Stimulated activated CD8-positive, alpha-beta memory T cell treated with anti-CD3 and anti-CD28 coated beads, Interleukin-4, amount 100 ng/mL, for 1 hour (primary cell): Measurements from ENCODE around the gene SERPINI1.

Experiments used
- DNase-seq, 2 donors: peaks; one replicate each; pipeline ENCODE4 v3.0.0-alpha.2; 2020; ENCODE audit warnings: low read depth in 2 of 2, low spot score in 1 of 2

The SERPINI1 gene

DNA sequence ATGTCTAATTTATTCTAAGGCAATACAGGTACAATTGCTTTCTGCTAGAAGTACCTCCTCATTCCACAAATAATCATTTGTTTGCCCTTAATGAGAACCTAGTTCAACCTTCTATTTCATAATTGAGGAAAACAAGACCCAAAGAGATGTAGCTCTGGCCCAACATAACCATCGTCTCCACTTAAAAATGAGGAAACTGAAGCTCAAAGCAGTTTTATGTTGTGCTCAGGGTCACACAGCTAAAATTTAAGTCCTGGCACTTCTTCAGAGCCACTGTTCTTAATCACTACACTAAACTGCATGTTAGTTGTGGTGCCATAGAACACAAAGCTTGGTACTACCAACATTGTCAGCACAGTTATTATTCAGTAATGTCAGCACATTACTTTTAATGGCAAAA lies 108.0 kb downstream of the SERPINI1 start:
- no peak for DNase-seq

DNA sequence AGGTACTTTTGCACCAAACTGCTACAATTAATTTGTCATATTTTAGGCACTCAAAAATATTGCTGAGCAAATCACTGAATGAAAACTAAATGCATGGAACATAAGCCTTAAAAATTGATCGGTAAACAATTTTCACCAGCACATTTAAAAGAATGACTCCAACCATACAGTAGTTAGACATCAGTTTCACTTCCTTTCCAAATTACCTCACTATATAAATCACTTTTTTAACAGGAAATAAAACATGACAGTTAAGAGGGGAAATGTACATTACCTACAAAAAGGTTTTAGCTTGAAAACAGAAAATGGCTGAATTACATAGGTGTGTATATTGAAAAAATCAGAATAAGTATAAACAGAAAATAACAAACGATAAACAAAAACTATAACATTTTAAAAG lies 108.4 kb downstream of the SERPINI1 start:
- DNase-seq: no peak

DNA sequence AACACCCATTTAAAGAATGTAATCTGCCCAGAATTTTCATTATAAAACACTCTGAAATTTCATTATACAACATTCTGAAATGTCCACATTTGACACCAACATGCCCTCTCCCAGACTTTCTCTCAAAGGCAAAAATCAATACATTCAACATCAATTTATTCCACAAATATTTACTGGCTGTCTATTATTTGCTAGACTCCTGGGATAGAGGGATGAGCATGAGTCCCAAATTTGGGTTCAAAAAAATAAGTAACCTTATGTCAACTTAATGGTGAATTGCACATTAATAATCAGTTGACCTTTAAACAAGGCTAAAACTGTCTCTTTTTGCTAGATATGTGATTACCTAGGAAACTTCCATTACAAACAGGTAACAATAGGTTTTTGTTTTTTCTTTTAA lies 109.0 kb downstream of the SERPINI1 start:
- no peak for DNase-seq

DNA sequence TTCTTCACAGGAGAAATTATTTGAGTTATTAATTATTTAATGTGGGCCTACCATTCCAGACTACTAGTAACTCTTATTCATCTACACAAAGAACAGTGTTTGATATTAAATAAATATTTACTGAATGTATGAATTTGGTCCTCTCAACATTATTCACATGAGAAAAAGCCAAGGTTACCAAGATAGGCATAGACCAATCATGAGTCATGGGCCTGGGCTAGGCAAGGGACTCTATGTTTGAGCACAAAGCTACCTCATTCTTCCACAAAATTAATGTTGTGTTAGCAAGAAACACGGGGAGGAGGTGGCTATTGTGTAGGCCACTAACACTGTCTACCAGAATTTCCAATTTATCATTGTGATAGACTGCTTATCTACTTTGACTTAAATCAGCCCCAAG lies 115.7 kb downstream of the SERPINI1 start:
- no peak for DNase-seq

DNA sequence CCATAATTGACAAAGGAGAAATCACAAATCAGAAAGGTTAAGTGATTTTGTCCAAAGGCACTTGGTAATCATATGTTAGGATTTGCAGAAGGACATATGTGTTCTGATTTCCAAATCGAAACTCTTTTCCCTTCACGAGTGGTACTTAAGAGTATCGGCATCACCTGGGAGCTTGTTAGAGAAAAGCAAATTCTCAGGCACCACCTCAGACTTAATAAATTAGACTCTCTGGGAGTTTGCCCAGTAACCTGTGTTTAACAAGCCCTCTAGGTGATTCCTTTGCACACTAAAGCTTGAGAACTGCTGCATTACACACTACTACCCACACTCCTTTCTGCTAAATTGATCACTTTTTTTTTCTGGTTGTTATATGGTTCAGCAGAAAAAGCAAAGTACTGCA lies 116.2 kb downstream of the SERPINI1 start:
- DNase-seq: no peak

DNA sequence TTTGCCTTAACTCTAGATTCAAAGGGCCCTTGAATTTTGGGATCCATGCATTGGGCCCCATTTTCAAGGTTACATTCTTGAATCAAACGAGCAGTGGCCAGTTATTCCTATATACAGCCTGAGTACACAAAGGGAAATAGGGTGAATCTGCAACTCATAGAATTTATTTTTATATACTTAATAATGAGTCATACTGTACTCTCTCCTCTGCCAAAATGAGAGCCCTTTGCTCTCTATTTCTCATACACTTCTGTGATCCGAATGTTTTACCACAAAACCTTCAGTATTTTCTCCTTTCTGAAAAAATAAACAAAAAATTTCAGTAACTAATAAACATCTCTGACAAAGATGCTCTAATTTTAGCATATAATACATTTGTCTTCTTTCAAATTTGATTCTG lies 116.7 kb downstream of the SERPINI1 start:
- DNase-seq: no peak

DNA sequence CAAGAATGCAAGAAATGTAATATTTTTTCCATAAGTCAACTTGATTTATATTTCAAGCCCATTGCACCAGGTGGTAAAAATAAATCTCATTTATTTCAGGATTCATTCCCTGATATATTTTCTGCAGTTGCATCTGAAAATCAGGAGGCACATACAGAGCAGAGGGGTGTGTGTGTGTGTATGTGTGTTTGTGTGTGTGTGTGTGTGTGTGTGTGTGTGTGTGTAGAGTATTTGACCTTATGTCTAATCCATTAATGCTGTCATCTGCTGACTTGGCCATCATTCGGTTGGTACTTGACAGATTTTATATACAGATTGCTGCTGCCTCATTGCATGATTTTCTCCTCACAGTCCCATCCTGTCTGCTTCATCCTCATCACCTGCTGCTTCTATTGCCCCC lies 118.5 kb downstream of the SERPINI1 start:
- no peak for DNase-seq

DNA sequence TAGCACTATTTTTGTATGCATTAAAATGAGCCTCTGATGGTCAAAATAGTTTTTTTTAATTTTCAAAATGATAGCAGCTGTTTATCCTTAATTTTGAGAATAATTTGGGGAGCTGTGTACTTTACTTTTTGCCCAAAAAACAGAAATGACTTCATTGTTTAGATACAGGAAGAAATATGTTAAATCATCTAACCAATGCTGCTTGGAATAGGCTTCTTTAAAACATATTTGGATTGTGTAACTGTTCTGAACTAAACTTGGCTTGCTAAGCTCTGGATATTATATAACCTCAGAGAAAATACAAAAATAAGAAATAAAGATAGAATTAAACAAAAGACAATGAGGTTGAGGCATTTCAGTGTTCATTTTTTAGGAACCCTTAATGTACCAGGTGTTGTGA lies 119.3 kb downstream of the SERPINI1 start:
- no peak for DNase-seq

DNA sequence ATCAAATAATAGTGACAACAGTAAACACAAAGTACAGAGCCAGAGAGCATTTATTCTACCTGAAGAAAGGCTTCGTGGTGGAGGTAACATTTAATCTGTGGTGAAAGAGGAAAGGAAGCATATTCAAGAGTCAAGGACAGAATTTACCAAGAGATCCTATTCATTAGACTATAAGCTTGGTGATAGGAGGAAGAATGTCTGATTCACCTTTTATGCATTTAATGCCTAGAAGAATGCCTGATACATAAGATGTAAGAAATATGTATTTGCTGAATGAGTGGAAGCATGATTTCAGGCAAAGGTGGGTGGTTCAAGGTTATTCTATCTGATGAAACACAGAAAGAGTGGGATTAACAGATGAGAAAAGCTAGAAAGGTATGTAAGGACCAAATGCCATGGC lies 119.8 kb downstream of the SERPINI1 start:
- DNase-seq: no peak

DNA sequence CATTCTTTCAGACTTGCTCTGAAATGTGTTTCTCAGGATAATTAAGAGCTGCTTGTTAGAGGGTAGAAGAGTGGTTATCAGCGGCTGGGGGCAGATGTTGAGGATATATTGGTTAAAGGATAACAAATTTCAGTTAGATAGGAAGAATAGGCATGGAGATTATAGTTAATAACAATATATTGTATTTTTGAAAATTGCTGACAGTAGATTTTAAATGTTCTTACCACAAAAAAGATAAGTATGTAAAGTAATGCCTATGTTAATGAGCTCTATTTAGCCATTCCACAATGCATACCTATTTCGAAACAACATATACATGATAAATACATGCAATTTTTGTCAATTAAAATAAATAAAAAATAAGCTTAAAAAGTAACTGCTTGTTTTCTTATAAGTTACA lies 123.3 kb downstream of the SERPINI1 start:
- DNase-seq: no peak

DNA sequence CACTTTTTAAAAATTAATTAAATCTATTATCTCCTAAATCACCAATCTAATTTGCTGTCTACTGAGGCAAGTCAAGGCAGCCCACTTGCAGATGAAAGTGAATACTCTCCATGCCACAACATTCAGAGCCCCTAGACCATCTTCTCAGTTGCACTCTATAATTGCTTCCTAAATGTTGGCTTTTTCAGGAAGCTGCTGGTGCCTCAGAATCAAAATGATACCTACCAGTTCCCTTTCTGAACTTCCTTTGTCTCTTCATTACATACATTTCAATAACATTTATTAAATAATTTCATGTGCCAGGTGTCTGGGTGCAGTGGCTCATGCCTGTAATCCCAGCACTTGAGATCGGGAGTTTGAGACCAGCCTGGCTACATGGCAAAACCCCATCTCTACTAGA lies 124.1 kb downstream of the SERPINI1 start:
- no peak for DNase-seq

DNA sequence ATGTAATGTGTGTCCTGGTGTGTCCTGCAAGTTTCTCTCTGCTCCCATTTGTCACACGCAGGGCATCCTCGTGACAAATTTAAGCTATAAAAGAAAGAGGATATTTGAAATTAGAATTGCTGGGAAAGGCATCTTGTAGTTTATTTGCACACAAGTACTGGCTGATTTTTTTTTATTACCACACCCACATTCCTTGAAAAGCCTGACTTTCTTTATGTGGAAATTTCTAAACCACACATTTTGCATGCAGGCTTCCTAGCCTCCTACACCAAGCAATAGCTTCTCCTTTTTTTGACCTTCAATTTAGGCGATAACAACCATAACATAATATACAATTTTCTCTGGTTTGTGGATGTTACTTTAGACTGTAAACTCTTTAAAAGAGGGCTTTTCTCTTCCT lies 126.1 kb downstream of the SERPINI1 start:
- no peak for DNase-seq

DNA sequence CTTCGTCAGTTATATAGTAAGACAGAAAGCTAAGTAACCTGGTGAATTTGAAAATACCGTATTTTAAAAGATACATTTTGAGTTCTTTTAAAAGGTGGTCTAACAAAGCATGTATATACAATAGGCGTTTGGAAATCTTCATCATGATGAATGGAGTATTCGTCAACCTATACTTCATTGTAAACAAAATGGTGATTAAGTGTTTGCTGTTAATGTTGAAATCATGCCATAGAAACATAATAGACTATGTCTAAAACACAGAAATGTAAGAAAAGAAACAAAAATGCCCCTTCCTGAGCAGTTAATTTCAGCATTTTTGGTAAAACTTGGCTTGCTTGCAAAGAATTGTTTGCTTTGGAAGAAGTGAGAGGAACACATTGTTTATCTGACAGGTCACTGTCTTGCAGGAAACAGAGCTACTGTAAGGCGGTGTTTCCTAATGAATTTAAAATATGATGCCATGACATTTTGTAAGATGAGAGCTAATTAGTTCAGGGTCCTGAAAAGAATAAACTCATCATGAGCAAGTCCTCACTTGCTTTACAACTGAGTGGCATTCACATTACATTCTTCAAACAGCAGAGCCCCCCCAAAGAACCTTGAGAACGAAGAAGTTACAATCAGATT lies 126.7 kb downstream of the SERPINI1 start:
- no peak for DNase-seq

DNA sequence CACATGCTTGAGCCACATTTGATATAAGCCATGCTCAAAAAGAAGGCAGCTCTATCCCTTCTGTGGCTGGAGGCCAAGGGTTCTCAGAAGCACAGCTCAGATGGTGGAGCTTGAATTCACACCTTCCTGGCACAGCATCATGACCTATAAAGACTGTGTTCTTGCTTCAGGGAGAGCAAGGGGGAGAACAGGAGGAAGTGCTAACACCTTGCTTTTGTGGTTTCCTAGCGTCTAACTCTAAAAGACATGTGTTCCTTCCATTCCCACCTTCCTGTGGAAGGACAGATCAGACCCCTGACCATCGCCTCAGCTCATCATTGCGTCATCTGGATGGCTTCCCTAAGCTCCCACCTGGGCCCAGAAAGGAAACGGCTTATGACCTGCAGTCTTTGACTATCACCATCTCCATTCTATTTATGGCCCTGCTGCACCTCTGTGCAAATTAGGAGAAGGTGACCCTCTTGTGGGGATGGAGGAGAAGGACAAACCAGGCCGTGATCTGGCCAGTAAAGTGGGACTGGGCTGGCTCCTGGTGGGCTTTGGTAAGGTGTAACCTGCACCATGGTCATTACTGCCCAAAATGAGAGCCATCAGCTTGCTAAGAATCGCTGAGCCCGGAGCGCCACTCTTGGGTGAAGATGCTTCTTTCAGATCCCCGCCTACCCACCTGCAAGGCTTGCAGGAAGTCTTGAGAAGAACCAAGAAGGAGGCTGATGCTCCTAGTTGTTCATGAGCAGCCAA lies 128.5 kb downstream of the SERPINI1 start:
- DNase-seq: no peak

DNA sequence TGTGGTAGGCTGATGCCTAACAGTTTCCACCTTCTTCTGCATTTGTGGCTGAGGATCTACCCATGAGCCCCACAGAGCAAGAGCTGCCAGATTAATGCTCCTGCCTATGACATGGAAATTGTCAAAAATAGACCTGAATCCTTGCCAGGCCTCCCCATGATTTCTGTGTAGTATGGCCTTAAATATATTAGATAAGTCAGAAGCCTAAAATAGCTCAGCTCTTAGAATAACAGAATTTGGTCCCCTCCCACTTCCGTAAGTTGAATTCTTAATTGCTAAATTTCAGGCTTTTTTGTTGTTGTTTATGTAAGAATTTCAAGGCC lies 129.0 kb downstream of the SERPINI1 start:
- no peak for DNase-seq

DNA sequence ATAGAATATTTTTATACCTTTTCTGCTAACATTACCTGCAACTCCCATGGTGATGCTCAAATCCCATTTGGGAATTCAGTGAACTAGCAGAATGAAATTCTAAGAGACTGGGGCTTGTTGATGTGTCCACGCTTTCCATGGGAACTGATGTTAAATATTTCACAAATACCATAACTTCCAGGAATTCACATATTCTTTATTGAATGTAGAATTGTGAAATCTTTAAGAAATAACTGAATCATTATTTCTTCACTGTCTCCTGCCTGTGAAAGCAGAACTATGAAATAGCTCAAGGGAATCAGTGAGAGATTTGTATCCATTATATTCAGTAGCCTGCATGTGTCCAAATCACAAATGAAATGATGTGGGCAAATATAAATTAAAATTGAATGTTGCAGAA lies 130.8 kb downstream of the SERPINI1 start:
- DNase-seq: no peak

DNA sequence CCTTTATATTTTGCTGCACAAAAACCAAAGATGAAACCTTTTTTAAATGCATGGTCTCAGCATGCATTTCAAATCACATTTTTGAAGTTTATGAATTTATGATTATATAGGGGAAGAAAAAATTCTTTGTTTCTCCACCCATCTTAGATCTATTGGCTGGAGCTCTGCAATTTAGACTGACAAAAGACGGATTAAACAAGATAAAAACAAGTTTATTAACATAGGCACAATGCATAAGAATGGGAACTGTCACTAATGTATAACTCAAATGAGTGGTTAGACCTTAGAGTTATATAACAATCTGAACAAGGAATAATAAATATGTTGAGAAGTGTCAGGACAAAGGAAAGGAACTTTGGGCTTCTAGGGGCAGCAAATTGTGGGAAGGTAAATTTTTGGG lies 132.5 kb downstream of the SERPINI1 start:
- DNase-seq: no peak

DNA sequence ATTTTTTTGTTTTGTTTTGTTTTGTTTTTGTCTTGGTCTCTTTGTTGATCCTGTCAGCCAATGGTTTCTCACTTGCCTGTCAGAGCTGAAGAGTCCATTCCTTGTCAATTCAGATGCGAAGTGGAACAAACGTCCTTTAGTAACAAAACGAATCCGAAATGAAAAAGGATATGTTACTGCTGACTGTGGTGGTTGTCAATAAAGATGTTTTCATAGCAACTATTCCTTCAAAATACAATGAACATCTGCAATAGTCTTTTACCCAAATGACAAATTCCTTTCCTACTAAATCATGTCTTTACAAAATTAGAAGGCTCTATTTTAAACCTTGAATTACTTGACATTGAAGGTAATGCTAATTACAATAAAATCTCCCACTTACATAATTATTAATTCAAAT lies 134.7 kb downstream of the SERPINI1 start:
- no peak for DNase-seq

DNA sequence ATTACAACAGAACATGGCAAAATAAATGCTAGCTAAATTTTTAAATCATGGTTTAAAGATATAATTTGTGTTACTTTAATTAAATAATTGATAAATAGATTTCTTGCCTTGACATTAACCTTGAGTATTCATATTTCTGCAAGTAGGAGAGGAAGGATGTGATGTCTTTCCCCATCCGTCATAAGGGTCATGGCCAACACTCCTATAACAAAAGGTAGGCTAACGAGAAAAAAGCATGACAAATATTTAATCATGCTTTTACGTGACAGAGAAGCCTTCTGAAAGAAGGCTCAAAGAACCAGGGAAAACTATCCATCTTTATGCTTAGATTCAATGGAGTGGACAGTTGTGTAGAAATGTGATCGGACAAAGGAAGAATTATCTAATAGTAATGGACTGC lies 135.2 kb downstream of the SERPINI1 start:
- DNase-seq: no peak

DNA sequence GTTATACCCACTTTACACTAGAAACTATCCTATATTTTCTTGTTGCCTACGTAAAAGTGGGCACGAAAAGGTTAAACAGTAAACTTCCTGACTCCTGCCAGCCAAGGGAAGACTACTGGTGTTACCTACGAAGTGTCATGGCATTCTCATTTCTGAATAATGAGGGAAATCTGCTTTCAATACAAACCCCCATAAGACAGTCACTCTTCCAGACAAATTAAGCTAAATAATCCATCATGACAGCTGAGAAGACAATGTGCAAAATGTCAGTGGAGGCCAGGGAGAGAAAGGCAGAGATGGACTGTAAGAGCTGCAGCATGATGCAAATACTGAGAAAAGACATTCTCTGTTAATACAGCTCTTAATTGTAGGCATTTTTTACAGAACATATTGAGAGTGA lies 136.5 kb downstream of the SERPINI1 start:
- no peak for DNase-seq

DNA sequence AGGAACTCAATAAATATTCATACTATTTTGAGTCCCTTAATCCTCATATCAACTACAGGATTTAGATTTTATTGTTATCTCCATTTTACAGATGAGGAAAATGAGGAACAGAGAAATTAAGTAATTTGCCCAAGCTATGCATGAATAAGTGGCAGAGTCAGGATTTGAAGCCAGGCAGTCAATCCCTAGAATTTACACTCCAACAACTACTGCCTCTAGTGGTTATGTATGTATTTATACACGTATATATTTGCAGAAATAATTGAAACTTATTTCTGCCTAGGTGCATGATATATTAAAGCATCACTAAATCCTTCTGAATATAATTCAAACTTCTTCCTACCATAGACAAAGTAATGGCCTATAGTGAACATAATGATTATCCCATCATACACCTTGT lies 137.4 kb downstream of the SERPINI1 start:
- no peak for DNase-seq

DNA sequence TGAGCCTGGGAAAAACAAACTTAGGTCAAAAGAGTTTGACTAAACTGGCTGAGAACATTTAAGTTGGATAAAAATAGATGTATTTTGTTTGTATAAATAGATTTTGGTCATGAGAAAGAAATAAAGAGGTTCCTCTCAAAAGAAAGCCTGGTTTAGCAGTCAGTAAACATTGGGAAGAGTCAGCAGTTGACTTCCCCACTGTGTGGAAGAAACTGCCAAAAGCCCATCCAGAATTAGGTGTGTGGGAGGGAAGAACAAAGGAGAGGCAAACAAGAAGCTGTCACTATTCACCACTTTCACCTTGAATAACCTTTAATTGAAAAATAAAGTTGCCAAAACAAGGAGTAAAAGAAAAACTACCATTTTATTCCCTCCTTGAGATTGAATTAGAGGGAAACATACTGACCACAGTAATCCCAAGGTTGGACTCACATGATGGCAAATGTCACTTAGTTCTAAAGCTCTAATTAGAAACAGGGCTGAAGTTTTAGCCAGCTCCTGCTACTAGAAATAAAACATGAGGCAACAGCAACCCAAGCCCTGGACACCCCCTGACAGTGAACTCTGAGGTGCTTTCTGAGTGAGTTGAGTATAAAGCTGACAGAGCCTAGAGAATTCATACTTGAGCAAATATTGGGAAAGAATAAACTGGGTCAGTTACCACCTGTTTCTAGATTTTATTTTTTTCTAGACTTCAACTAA lies 139.3 kb downstream of the SERPINI1 start:
- no peak for DNase-seq
